HepG2 (cell line): Measurements from ENCODE around the gene CTDNEP1. TPM values are rescaled to one million over a fixed set of nuclear protein-coding genes. Genes with fewer than 3 reads are reported as not detected.

Source experiments
- CBX1 ChIP-seq: IDR thresholded peaks from one replicate; pipeline ENCODE4 v1.6.1; 2016; ENCODE audit warnings: antibody characterized with exemption, low read depth
- FOXC1 ChIP-seq: sonication (generic); formaldehyde crosslinking; IDR thresholded peaks from 2 replicates; pipeline ENCODE4 v1.8.0; 2022; ENCODE audit warnings: mild to moderate bottlenecking, missing genetic modification reagents, borderline replicate concordance
- FOXK2 ChIP-seq: fragments of 450-650 bp; IDR thresholded peaks from 2 replicates; pipeline ENCODE4 v1.6.1; 2016
- RAD21 ChIP-seq: fragments of 450-650 bp; formaldehyde crosslinking; IDR thresholded peaks from 2 replicates; pipeline ENCODE4 v1.5.0; 2020; ENCODE audit warnings: mild to moderate bottlenecking
- ZNF121 ChIP-seq: sonication (generic); formaldehyde crosslinking; IDR thresholded peaks from 2 replicates; pipeline ENCODE4 v1.5.0; 2020; ENCODE audit warnings: mild to moderate bottlenecking, missing genetic modification reagents
- ZNF431 ChIP-seq: sonication (generic); formaldehyde crosslinking; IDR thresholded peaks from 2 replicates; pipeline ENCODE4 v1.9.0; 2022; ENCODE audit warnings: missing genetic modification reagents, low read depth, mild to moderate bottlenecking, borderline replicate concordance
- polyA plus RNA-seq, 8 experiments: library from polyadenylated mRNA; depleted of rRNA in 3 of 8; stranded (reverse) in 7 of 8; unstranded in 1 of 8; fragments of >200 nt; fragmentation: Illumina TruSeq in 4 of 8; extraction: Trizol in 4 of 8; gene quantifications; 2 replicates each; pipeline versions ENCODE4 v1.2.1 to v1.2.3, GENCODE V29; 2011 to 2016; ENCODE audit warnings: low read depth in 4 of 8, missing spikeins in 1 of 8, mixed read lengths in 1 of 8; ENCODE audit not compliant: insufficient read depth in 1 of 8
- total RNA-seq, 5 experiments: library from RNA; depleted of rRNA; stranded (reverse); fragments of >200 nt; fragmentation: Illumina TruSeq; extraction: Trizol; gene quantifications; 2 replicates each; pipeline ENCODE4 v1.2.3, GENCODE V29; 2016; ENCODE audit warnings: low read depth in 1 of 5
- TF ChIP-seq, protein P1 (sequence below): sonication (generic); formaldehyde crosslinking; IDR thresholded peaks from 2 replicates; pipeline ENCODE4 v1.8.1; 2022; ENCODE audit warnings: mild to moderate bottlenecking, missing genetic modification reagents
- TF ChIP-seq, protein P2 (sequence below): IDR thresholded peaks from 2 replicates; pipeline ENCODE4 v1.6.1; 2012; ENCODE audit warnings: low read length, improper control_type of control experiment

The CTDNEP1 gene
- total and polyA plus RNA-seq, 2 of the 13 experiments (the other 11 are each of a cell fraction or from before 2014, with no cell fraction given), result 19.8 to 118 TPM

DNA sequence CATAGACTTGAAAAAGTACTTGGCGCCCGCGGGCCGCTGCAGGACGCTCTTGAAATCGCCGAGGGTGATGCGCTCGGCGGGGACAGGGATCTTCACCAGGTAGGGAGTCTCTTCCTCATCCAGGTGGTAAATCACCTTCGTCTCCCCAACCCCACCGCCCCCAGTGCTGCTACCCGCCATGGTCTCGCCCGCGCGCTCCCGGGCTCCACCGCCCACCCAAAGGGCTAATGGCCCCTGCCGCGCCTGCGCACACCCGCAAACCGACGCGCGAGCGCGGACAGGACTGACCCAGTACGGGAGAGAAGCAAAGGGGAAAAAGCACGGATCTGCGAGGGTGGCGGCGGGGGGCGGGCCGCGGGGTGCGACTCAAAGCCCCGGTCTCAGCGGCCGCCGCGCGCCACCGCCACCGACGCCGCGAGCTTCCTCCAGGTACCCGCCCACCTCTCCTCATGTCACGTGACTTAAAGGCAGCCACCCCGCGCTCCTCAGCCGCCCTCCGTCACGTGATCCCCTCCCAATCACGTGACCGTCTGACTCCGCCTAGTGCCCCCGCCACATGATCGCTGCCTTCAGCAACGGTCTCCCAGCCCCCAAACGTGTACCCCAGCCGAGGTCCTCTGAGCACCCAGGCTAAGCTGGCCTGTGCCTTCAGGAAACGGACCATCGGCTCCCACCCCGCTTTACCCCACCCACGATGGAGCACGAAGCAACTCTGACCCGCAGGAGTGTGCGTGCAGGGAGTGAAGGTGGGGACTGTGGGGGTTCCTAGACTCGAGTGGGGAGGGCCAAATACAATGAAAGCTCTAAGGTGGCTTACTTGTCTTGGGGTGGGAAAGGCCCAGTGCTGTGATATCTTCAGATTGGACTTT lies 17.2 kb downstream of the CTDNEP1 start, which contains the start of gene DVL2 (continued):
- TF ChIP-seq, protein P1, sequence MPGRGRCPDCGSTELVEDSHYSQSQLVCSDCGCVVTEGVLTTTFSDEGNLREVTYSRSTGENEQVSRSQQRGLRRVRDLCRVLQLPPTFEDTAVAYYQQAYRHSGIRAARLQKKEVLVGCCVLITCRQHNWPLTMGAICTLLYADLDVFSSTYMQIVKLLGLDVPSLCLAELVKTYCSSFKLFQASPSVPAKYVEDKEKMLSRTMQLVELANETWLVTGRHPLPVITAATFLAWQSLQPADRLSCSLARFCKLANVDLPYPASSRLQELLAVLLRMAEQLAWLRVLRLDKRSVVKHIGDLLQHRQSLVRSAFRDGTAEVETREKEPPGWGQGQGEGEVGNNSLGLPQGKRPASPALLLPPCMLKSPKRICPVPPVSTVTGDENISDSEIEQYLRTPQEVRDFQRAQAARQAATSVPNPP (CRISPR knock-in tag), result peak; percentile 62; the same call in 1 of the 2 replicates
- TF ChIP-seq ZNF431 (CRISPR knock-in tag) (peak; percentile 85; the same call in 1 of the 2 replicates), CBX1 (peak; percentile 99), FOXC1 (CRISPR knock-in tag) (peak; percentile 83), FOXK2 (peak; percentile 18; the same call in 1 of the 2 replicates), ZNF121 (CRISPR knock-in tag) (no peak; the same call in 1 of the 2 replicates), RAD21 (peak; percentile 75)
- TF ChIP-seq, protein P2, sequence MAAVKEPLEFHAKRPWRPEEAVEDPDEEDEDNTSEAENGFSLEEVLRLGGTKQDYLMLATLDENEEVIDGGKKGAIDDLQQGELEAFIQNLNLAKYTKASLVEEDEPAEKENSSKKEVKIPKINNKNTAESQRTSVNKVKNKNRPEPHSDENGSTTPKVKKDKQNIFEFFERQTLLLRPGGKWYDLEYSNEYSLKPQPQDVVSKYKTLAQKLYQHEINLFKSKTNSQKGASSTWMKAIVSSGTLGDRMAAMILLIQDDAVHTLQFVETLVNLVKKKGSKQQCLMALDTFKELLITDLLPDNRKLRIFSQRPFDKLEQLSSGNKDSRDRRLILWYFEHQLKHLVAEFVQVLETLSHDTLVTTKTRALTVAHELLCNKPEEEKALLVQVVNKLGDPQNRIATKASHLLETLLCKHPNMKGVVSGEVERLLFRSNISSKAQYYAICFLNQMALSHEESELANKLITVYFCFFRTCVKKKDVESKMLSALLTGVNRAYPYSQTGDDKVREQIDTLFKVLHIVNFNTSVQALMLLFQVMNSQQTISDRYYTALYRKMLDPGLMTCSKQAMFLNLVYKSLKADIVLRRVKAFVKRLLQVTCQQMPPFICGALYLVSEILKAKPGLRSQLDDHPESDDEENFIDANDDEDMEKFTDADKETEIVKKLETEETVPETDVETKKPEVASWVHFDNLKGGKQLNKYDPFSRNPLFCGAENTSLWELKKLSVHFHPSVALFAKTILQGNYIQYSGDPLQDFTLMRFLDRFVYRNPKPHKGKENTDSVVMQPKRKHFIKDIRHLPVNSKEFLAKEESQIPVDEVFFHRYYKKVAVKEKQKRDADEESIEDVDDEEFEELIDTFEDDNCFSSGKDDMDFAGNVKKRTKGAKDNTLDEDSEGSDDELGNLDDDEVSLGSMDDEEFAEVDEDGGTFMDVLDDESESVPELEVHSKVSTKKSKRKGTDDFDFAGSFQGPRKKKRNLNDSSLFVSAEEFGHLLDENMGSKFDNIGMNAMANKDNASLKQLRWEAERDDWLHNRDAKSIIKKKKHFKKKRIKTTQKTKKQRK, result no peak
